Erythroblast (primary cell): ENCODE results near the gene SLC5A5.
"Not testable (repeated sequence)": the region's sequence is repeated elsewhere in the genome, so short reads cannot be mapped to it uniquely, and the experiment has no call there.

Experiments used
- DNase-seq, 2 experiments: peaks; one replicate each; lab custom pipeline; 2025; lab: John Stamatoyannopoulos, UW
- GATA1 ChIP-seq: IDR thresholded peaks from 2 replicates; pipeline ENCODE4 v1.6.1; 2011; ENCODE audit warnings: low read depth, mild to moderate bottlenecking, control low read depth, low read length, moderate library complexity
- POLR2A ChIP-seq: IDR thresholded peaks from 2 replicates; pipeline ENCODE4 v1.6.1; 2011; ENCODE audit warnings: mild to moderate bottlenecking, low read length

Gene SLC5A5

DNA sequence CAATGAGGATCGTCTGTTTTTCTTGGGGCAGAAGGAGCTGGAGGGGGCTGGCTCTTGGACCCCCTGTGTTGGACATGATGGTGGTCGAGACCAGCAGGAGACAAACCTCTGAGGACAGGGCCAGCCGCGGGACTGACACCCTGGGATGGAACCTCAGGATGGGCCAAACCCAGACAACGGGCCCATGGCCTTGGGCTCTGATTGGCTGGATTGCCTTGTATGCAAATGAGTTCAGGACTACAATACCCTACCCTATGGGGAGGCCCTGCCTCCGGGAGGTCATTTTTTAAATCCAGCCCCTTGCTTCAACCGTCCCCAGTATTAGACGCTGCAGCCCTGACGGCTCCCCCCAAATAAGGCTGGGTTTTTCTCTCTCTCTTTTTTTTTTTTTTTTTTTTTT is 22.0 kb downstream of the SLC5A5 start:
- no peak for DNase-seq
- TF ChIP-seq POLR2A (no peak), GATA1 (no peak)

DNA sequence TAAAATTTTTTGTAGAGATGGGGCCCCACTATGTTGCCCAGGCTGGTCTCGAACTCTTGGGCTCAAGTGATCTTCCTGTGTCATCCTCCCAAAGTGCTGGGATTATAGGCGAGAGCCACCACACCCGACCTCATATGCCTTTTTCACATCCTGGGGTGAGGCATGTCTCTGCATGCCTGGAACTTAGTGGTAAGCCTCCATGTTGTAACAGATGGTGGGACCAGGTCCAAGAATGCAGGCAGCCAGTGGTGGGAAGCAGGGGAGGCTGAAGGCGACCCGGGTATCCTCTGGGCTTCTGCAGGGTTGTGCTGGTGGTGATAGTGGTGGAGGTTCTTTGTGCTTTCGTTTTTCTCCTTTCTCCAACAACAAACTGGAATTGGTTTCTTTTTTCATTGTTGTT is 31.0 kb downstream of the SLC5A5 start:
- TF ChIP-seq POLR2A (no peak), GATA1 (no peak)
- DNase-seq: no peak

DNA sequence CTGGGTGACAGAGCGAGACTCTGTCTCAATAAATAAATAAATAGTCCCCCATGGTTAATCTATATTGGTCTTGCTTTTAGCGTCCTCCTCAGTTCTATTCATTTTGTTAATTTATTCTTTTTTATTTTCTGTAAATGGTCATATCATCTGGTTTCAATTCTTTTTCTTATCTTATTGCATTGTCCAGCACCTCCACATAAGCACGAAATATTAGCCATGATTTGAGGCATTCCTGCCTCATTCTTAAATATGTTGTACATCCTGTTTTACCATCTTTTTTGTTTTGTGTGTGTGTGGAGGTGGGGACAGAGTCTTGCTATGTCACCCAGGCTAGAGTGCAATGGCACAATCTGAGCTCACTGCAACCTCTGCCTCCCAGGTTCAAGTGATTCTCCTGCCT is 36.5 kb downstream of the SLC5A5 start:
- DNase-seq: no peak
- TF ChIP-seq GATA1 (no peak), POLR2A (no peak)

DNA sequence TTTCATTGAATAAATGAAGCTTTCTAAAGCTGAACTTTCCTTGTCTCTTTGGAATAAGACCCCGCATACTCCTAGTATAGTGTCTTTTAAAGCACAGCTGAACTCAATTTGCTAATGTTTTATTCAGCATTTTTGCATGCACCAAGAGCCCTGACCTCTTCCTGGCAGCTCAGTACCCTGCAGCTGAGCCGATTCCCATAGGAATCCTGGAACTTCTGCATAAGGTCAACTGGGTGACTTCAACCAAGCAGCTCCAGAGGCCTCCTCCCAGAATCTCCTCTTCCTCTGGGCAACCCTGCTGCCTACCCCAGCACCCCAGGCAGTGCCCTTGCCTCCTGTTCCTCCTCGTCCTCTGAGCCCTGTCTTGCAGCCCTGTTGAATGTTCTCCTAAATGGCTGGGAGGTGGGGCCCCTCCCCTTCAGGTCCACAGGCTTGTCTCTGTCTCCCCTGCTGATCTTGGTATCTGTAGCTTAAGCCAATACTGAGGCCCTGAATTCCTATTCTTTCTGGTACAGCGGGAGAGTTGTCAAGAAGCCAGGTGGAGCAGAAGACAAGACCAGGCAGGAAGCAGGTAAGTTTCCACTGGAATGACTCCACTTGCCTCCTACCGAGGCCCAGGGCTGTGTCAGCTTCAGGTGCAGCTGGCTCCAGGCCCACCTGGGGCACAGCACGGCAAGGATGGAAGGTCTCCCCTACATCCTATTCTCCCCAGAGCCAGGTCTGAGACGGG is 37.4 kb downstream of the SLC5A5 start:
- TF ChIP-seq GATA1: no peak
- no peak for TF ChIP-seq POLR2A
- DNase-seq: no peak

DNA sequence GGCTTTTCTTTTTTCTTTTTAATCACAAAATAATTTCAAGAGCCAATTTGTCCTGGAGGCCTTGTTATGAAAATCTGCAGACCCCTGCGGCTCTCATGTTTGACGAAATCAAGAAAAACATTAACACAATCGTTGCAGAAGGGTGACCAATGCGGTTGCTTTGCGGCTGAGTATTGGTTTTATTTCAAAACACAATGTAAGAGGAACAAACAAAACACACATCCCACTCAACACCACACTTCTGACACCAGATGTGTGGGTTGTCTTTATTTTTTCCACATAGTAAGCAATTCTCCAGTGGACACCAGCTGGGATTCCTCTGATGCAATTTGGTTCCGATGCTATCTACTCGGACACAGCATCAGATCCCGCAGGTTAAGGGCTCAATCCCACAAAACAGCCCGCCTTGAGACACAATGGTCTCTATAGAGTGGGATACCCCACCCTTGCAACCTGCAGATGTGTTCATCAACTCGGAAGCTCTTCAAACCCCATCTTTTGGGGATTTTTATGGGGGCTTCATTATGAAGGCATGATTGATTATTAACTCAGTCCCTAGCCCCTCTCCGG is 39.1 kb downstream of the SLC5A5 start:
- TF ChIP-seq GATA1 (no peak), POLR2A (no peak)

DNA sequence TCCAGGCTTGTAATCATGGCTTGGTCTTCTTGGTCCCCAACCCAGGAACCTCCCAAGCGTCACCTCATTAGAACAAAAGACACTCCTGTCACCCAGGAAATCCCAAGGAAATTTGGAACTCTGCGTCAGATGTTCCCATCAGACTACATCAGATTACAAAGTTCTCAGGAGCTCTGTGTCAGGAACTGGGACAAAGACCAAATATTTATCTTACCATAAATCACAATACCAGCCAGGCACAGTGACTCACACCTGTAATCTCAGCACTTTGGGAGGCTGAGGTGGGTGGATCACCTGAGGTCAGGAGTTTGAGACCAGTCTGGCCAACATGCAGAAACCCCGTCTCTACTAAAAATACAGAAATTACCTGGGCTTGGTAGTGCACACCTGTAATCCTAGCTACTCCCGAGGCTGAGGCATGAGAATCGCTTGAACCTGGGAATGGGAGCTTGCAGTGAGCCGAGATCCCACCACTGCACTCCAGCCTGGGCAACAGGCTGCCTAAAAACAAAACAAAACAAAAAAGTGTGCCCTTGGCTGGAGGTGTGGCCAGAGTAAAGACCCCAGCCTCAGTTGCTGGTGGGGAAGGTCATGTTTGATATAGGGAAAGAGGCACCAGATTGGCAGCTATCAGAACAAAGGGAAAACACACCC is 44.3 kb downstream of the SLC5A5 start:
- no peak for TF ChIP-seq GATA1
- no peak for TF ChIP-seq POLR2A
- no peak for DNase-seq

More for the DNA sequence above, 39.1 kb downstream of the SLC5A5 start:
- DNase-seq: no peak

DNA sequence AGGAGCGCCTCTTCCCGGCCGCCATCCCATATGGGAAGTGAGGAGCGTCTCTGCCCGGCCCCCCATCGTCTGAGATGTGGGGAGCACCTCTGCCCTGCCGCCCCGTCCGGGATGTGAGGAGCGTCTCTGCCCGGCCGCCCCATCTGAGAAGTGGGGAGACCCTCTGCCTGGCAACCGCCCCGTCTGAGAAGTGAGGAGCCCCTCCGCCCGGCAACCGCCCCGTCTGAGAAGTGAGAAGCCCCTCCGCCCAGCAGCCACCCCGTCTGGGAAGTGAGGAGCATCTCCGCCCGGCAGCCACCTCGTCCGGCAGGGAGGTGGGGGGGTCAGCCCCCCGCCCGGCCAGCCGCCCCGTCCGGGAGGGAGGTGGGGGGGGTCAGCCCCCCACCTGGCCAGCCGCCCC is 46.4 kb downstream of the SLC5A5 start:
- not testable (repeated sequence) for DNase-seq

DNA sequence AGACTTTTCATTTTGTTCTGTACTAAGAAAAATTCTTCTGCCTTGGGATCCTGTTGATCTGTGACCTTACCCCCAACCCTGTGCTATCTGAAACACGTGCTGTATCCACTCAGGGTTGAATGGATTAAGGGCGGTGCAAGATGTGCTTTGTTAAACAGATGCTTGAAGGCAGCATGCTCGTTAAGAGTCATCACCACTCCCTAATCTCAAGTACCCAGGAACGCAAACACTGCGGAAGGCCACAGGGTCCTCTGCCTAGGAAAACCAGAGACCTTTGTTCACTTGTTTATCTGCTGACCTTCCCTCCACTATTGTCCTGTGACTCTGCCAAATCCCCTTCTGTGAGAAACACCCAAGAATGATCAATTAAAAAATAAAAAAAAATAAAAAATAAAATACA is 47.4 kb downstream of the SLC5A5 start:
- DNase-seq: not testable (repeated sequence)

DNA sequence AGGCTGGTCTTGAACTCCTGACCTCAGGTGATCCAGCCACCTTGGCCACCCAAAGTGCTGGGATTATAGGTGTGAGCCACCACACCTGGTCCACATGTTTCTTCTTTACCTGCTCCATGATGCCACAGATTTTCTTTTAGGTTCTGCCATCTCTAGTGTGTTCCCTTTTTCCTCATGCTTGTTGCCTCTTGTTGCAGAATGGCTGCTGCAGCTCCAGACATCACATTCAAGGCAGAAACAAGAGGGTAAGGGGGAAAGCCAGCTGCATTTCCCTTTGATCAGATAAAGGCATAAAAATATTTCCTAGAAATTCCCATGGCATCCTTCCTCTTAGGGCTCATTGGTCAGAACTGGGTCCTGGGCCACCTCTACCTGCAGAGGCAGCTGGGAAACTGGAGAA is 48.8 kb downstream of the SLC5A5 start:
- TF ChIP-seq POLR2A: no peak
- TF ChIP-seq GATA1: no peak
- DNase-seq: no peak

DNA sequence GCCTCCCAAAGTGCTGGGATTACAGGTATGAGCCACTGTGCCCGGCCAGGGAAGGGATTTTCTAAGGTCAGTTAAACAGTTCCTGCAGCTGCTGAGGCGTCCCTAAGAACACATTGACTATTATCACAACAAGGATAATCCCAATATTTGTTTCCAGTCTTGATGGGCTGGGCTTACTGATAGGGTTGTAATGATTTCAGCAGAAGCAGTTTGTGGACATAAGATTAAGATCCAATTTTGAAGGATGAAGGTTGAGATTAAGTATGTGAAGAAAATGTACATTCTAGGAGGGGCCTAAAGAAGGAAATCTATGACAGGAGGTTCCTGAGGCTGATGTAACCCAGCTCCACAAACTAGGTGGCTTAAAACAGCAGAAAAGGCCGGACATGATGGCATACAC is 50.4 kb downstream of the SLC5A5 start:
- no peak for DNase-seq
- TF ChIP-seq GATA1 (no peak), POLR2A (no peak)

DNA sequence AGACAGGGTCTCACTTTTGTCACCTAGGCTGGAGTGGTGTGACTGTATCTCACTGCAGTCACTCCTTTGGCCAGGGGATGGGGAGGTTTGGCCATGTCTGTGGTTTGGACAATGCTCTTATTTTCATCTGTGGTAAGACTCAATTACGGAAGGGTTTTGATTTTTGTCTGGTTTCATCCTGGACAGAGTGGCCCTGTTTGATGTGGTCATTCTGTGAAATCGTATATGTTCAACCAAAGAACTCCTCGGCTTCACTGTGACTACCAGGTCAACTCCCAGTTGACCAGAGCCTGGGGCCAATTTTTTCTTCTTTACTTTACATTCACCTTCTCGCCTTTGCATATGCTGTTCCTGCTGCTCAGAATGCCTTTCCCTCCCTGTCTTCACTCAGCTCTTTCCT is 54.3 kb downstream of the SLC5A5 start:
- no peak for DNase-seq

DNA sequence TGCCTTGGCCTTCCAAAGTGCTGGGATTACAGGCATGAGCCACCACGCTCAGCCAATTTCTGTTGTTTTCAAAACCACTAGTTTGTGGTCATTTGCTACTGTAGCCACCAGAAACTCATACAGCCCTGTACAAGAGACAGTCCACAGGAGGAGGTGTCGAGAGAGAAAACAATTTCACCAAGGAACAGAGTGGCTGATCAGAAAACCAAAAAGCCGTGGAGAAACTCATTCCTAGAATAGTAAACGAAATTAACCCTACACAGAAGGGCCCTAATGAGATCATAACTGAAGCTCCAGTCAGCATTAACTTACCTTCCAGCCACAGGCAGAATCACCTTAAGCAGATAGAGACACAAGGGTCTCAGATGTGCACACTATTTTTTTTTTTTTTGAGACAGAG is 57.3 kb downstream of the SLC5A5 start:
- no peak for DNase-seq
- TF ChIP-seq GATA1 (no peak), POLR2A (no peak)

More for the DNA sequence above, 54.3 kb downstream of the SLC5A5 start:
- no peak for TF ChIP-seq POLR2A
- TF ChIP-seq GATA1: no peak

DNA sequence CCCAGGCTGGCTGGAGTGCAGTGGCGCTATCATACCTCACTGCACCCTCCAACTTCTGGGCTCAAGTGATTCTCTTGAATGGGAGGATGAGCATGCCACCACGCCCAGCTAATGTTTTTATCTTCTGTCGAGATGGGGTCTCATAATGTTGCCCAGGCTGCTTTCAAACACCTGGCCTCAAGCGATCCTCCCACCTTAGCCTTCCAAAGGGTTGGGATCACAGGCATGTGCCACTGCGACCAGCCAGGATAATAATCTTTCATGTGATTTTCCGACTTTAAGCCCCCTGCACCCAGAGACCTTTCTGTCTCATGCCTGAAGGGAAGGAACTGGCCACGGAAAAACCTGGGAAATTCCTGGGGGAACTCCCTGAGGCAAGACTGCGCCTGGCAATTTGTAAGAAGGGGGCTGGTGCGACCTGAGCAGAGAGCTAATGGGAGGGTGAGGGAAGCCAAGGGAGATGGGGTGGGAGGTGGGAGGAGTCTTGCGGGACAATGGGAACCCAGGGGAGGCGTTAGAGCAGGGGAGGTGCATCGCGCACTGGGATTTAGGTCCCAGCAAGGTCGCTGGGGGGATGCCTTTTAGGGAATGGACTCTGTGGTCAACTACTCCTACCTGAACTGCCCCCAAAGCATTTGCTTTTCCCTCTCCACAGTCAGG is 59.9 kb downstream of the SLC5A5 start:
- TF ChIP-seq POLR2A (no peak), GATA1 (no peak)
- no peak for DNase-seq

DNA sequence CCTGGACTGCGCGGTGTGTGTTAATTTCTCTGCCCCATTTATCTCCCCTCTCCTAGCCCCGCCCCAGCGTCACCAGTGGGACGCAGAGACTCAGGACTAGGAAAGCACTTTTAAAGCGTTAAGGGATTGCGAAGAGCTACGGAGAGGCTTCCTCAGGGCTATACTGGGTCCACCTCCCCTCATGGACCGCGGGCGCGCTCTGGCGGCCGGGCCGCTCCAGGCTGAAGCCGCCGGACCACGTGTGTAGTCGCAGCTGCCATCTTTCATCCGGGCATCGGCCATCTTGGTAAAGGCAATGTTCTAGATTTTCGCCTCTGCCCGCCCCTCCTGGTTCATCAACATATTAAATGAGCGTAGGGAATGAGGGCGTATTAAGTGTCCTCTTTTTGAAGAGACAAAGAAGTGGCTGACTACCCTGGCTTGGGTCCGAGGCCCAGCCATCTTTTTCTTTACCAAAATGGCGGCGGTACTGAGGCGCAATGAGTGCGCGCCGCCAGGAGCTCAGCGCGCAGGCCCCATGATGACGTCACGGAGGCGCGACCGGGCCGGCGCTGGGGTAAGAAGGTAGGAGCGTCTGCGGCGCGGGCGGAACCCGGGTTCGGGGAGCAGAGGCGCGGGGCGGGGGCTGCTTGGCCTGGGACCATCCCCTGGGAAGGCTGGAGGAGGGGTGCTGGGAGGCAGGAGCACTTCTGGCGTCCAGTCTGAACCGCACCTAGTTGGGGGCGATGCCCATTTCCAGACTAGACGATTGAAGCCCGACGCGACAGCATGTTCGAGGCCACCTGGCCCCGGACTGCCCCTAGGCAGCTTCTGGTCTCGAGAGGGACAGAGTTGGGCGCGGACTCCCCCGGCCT is 61.0 kb downstream of the SLC5A5 start, which contains the start of gene CCDC124:
Gene CCDC124 (plus strand): TSS at position 531 of the 854 bp plus-strand sequence. CDS start 3,406 bp downstream, outside the sequence.
- peak; percentile 95 to 97 for DNase-seq

More for the DNA sequence above, 61.0 kb downstream of the SLC5A5 start, which contains the start of gene CCDC124:
- TF ChIP-seq GATA1 (no peak), POLR2A (peak; percentile 84)
